ENCODE data around the gene PYCARD.

DNA sequence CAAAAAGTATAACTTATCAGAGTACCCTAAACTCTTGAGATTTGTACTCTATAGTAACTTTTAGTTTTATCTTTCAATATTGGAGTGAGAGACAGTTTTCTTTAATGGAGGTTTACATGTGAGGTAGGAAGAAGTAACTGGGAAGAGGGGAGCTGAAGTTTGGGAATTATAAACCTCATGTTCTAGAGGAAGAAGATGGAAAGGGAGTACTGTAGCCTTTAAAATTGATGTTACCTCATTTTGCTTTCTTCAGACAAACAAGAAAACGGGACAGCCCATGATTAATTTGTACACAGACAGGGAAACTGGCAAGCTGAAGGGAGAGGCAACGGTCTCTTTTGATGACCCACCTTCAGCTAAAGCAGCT is 13.2 kb downstream of the PYCARD start:
- no peak for TF ChIP-seq CTCF (IDR thresholded peaks at IDR 0.05; ENCODE audit: poor library complexity)
- no peak for TF ChIP-seq EZH2 (IDR thresholded peaks at IDR 0.05; ENCODE audit: borderline replicate concordance)
- TF ChIP-seq EZH2phosphoT487 (IDR thresholded peaks at IDR 0.05; ENCODE audit: low read depth, severe bottlenecking, unreplicated experiment), result no peak
